K562 (cell line): ENCODE measurements around the gene OPA3. TPM values are rescaled to one million over a fixed set of nuclear protein-coding genes. Genes with fewer than 3 reads are reported as not detected.
A peak's percentile ranks its signal among the peaks of the same experiment; 100 is the strongest.

Source experiments
- ARID2 ChIP-seq: fragments of 450-650 bp; IDR thresholded peaks from 2 replicates; pipeline ENCODE4 v1.6.1; 2017; ENCODE audit warnings: antibody characterized with exemption, mild to moderate bottlenecking
- CAMTA2 ChIP-seq: fragments of 250-450 bp; sonication (Bioruptor Pico); conservative IDR thresholded peaks from 2 replicates; pipeline ENCODE4 v1.5.1; 2022
- CBFA2T2 ChIP-seq: fragments of 450-650 bp; conservative IDR thresholded peaks from 2 replicates; pipeline ENCODE4 v1.6.1; 2017; ENCODE audit warnings: mild to moderate bottlenecking
- CHD1 ChIP-seq: fragments of 200-600 bp; sonication (generic); IDR thresholded peaks from one replicate; pipeline ENCODE4 v1.6.1; 2012; ENCODE audit warnings: mild to moderate bottlenecking, moderate library complexity, low read length, inconsistent platforms
- EWSR1 ChIP-seq: fragments of 450-650 bp; IDR thresholded peaks from 2 replicates; pipeline ENCODE4 v1.6.1; 2018; ENCODE audit warnings: borderline replicate concordance, mild to moderate bottlenecking, low read depth, moderate library complexity; ENCODE audit not compliant: partially characterized antibody
- GATAD2A ChIP-seq: fragments of 450-650 bp; IDR thresholded peaks from 2 replicates; pipeline ENCODE4 v1.6.1; 2017
- MAFG ChIP-seq: fragments of 450-650 bp; conservative IDR thresholded peaks from 2 replicates; pipeline ENCODE4 v1.6.1; 2016; ENCODE audit warnings: missing genetic modification characterization, missing compliant biosample characterization
- NFATC3 ChIP-seq: fragments of 450-650 bp; IDR thresholded peaks from 2 replicates; pipeline ENCODE4 v1.6.1; 2017; ENCODE audit warnings: mild to moderate bottlenecking
- NONO ChIP-seq, 2 experiments: fragments of 200-400 bp in 1 of 2; fragments of 450-650 bp in 1 of 2; formaldehyde crosslinking in 1 of 2; IDR thresholded peaks; 2 replicates each; pipeline ENCODE4 v1.6.1; 2017; ENCODE audit warnings: low read depth in 2 of 2, mild to moderate bottlenecking in 2 of 2, moderate library complexity in 2 of 2, low read length in 1 of 2
- NR3C1 ChIP-seq: sonication (generic); formaldehyde crosslinking; IDR thresholded peaks from 2 replicates; pipeline ENCODE4 v1.8.1; 2022; ENCODE audit warnings: missing genetic modification reagents
- RAD51 ChIP-seq: fragments of 450-650 bp; IDR thresholded peaks from 2 replicates; pipeline ENCODE4 v1.7.1; 2016; ENCODE audit warnings: low read depth, mild to moderate bottlenecking, borderline replicate concordance
- RBBP5 ChIP-seq: fragments of 200-600 bp; sonication (generic); IDR thresholded peaks from 2 replicates; pipeline ENCODE4 v1.6.1; 2012; ENCODE audit warnings: borderline replicate concordance, mild to moderate bottlenecking, low read length, control low read depth, inconsistent platforms; ENCODE audit not compliant: insufficient read depth, poor library complexity, severe bottlenecking
- RBM15 ChIP-seq: fragments of 200-400 bp; formaldehyde crosslinking; IDR thresholded peaks from 2 replicates; pipeline ENCODE4 v1.6.1; 2018; ENCODE audit warnings: mild to moderate bottlenecking, low read length, moderate library complexity; ENCODE audit not compliant: insufficient read depth
- SMARCB1 ChIP-seq: IDR thresholded peaks from 2 replicates; pipeline ENCODE4 v1.6.1; 2011; ENCODE audit warnings: improper control_type of control experiment, low read depth; ENCODE audit not compliant: insufficient read length
- SMARCC2 ChIP-seq: fragments of 450-650 bp; IDR thresholded peaks from 2 replicates; pipeline ENCODE4 v1.6.1; 2017; ENCODE audit warnings: antibody characterized with exemption, moderate library complexity, mild to moderate bottlenecking, low read depth
- SMARCE1 ChIP-seq: fragments of 450-650 bp; IDR thresholded peaks from 2 replicates; pipeline ENCODE4 v1.7.1; 2016; ENCODE audit warnings: mild to moderate bottlenecking
- STAG1 ChIP-seq: sonication (generic); formaldehyde crosslinking; IDR thresholded peaks from 2 replicates; pipeline ENCODE4 v1.5.0; 2020; ENCODE audit warnings: missing genetic modification reagents, borderline replicate concordance
- TAL1 ChIP-seq: fragments of 450-650 bp; IDR thresholded peaks from 2 replicates; pipeline ENCODE4 v1.6.1; 2016; ENCODE audit warnings: mild to moderate bottlenecking
- ZNF133 ChIP-seq: fragments of 250-450 bp; sonication (Bioruptor Pico); IDR thresholded peaks from 2 replicates; pipeline ENCODE4 v1.4.0; 2020; ENCODE audit warnings: mild to moderate bottlenecking
- ZNF174 ChIP-seq: fragments of 250-450 bp; sonication (Bioruptor Pico); IDR thresholded peaks from 2 replicates; pipeline ENCODE4 v1.4.0; 2020; ENCODE audit warnings: mild to moderate bottlenecking
- ZNF3 ChIP-seq: fragments of 250-450 bp; sonication (Bioruptor Pico); IDR thresholded peaks from 2 replicates; pipeline ENCODE4 v1.5.0; 2021; ENCODE audit warnings: mild to moderate bottlenecking, moderate library complexity
- polyA plus RNA-seq, 8 experiments: library from polyadenylated mRNA; depleted of rRNA in 4 of 8; stranded (reverse) in 5 of 8; unstranded in 3 of 8; fragments of >200 nt; fragmentation: Nextera tagmentation in 2 of 8; fragmentation: Illumina TruSeq in 1 of 8; extraction: Ambion mirVana in 2 of 8; extraction: Trizol in 1 of 8; gene quantifications; 2 replicates each; pipeline versions ENCODE4 v1.2.1 to v1.2.3, GENCODE V29; 2011 to 2014; ENCODE audit warnings: inconsistent platforms in 1 of 8, missing spikeins in 1 of 8
- total RNA-seq, 7 experiments: library from RNA; depleted of rRNA in 6 of 7; stranded (reverse); fragments of >200 nt in 6 of 7; fragmentation: Illumina TruSeq in 2 of 7; extraction: Trizol in 2 of 7; gene quantifications; 2 replicates each; pipeline versions ENCODE4 v1.2.1 to v1.2.3, GENCODE V29; 2011 to 2021; ENCODE audit warnings: low replicate concordance in 1 of 7
- TF ChIP-seq, protein P1 (sequence below): fragments of 250-450 bp; sonication (Bioruptor Pico); IDR thresholded peaks from 2 replicates; pipeline ENCODE4 v1.4.0; 2020; ENCODE audit warnings: borderline replicate concordance
- TF ChIP-seq, protein P2 (sequence below), 3 experiments: fragments of 200-800 bp in 1 of 3; fragments of 250-450 bp in 1 of 3; fragments of 450-650 bp in 1 of 3; sonication (Bioruptor Pico) in 1 of 3; sonication (Bioruptor generic) in 1 of 3; formaldehyde crosslinking in 1 of 3; IDR thresholded peaks; 2 replicates each; pipeline versions ENCODE4 v1.6.1 to v1.8.0; 2016 to 2022; ENCODE audit warnings: mild to moderate bottlenecking in 2 of 3, missing genetic modification characterization in 2 of 3, missing compliant biosample characterization in 1 of 3, moderate library complexity in 1 of 3

OPA3 gene
- total and polyA plus RNA-seq, 9 of the 15 experiments (the other 6 are each of a cell fraction or from before 2014, with no cell fraction given): 1.4 to 18.8 (median 9.0) TPM

DNA sequence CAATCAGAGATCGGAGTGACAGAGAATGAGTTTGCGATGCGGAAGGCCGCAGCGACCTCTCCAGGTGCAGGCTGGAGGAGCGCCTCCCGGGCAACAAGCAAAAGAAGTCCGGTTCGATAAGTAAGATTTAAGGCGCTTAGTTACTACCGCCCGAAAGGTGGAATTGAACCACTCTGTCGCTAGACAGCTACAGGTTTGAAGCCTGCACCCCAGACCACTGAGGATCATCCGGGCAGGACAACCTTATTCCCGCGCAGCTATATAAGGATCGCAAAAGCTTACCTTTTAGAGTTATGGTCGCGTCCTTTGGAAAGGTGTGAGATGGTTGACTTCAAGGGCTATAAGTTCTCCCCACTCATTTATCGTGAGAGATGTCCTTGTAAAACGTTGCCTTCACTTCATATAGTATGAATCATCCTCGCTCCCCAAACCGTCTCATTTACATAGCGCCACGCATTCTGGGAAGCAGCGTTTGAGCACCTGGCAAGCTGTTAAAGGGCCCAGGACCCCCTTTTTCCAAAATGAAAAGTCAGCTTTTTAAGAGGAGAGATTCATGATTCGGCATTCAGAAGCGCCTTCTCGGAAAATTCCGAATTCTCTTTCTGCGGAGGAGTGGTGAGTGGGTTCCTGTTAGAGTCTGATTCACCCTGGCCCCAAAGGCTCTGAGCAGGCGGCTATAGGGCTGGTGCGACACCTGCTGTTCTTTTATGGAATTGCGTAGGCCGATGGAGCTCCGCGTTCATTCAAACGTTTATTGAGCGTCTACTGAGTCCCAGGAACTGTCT, 106.0 kb downstream of the OPA3 start (continued):
- no peak for TF ChIP-seq CBFA2T2
- TF ChIP-seq, protein P1, sequence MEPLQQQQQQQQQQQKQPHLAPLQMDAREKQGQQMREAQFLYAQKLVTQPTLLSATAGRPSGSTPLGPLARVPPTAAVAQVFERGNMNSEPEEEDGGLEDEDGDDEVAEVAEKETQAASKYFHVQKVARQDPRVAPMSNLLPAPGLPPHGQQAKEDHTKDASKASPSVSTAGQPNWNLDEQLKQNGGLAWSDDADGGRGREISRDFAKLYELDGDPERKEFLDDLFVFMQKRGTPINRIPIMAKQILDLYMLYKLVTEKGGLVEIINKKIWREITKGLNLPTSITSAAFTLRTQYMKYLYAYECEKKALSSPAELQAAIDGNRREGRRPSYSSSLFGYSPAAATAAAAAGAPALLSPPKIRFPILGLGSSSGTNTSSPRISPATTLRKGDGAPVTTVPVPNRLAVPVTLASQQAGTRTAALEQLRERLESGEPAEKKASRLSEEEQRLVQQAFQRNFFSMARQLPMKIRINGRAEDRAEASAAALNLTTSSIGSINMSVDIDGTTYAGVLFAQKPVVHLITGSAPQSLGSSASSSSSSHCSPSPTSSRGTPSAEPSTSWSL (CRISPR knock-in tag): no peak
- no peak for TF ChIP-seq EWSR1
- no peak for TF ChIP-seq SMARCE1
- TF ChIP-seq MAFG (tag): peak; percentile 77
- TF ChIP-seq RBM15: no peak
- TF ChIP-seq ARID2: peak; percentile 83
- no peak for TF ChIP-seq RAD51
- TF ChIP-seq RBBP5: peak; percentile 28
- TF ChIP-seq SMARCB1: no peak
- TF ChIP-seq NONO (IDR thresholded peaks at IDR 0.05; ENCODE audit: low read depth in 2 of 2, low read length in 1 of 2): peak in 1 of 2 experiments; percentile 44; a peak in 1 of 4 replicates
- TF ChIP-seq CAMTA2 (CRISPR knock-in tag): no peak
- TF ChIP-seq NFATC3: peak; percentile 19; the same call in 1 of the 2 replicates
- no peak for TF ChIP-seq ZNF174 (CRISPR knock-in tag)
- peak; percentile 86; the same call in 1 of the 2 replicates for TF ChIP-seq STAG1
- TF ChIP-seq ZNF3 (CRISPR knock-in tag): no peak
- TF ChIP-seq TAL1: no peak; the same call in 1 of the 2 replicates
- TF ChIP-seq GATAD2A: peak; percentile 47; the same call in 1 of the 2 replicates
- TF ChIP-seq SMARCC2: no peak
- no peak for TF ChIP-seq CHD1
- no peak for TF ChIP-seq NR3C1
- TF ChIP-seq, protein P2, sequence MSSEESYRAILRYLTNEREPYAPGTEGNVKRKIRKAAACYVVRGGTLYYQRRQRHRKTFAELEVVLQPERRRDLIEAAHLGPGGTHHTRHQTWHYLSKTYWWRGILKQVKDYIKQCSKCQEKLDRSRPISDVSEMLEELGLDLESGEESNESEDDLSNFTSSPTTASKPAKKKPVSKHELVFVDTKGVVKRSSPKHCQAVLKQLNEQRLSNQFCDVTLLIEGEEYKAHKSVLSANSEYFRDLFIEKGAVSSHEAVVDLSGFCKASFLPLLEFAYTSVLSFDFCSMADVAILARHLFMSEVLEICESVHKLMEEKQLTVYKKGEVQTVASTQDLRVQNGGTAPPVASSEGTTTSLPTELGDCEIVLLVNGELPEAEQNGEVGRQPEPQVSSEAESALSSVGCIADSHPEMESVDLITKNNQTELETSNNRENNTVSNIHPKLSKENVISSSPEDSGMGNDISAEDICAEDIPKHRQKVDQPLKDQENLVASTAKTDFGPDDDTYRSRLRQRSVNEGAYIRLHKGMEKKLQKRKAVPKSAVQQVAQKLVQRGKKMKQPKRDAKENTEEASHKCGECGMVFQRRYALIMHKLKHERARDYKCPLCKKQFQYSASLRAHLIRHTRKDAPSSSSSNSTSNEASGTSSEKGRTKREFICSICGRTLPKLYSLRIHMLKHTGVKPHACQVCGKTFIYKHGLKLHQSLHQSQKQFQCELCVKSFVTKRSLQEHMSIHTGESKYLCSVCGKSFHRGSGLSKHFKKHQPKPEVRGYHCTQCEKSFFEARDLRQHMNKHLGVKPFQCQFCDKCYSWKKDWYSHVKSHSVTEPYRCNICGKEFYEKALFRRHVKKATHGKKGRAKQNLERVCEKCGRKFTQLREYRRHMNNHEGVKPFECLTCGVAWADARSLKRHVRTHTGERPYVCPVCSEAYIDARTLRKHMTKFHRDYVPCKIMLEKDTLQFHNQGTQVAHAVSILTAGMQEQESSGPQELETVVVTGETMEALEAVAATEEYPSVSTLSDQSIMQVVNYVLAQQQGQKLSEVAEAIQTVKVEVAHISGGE (CRISPR knock-in tag; IDR thresholded peaks at IDR 0.05): peak in 1 of 3 experiments; percentile 62; a peak in 2 of 6 replicates
- TF ChIP-seq ZNF133: no peak
